ENCODE data around the gene ANXA6.
"Not testable (repeated sequence)": the region's sequence is repeated elsewhere in the genome, so short reads cannot be mapped to it uniquely, and the experiment has no call there.

The ANXA6 gene

GRCh38 chr5:151178777-151179488, 21.4 kb upstream of the ANXA6 start:
- Histone ChIP-seq H3K4me3 (ENCODE audit: low read depth, low read length) (no peak overlapping the region), H3K36me3 (ENCODE audit: control insufficient read depth, insufficient read depth, low read length) (peaks cover 2% of the 10 kb centered on the region), H3K27me3 (ENCODE audit: control insufficient read depth, insufficient read depth, low read length) (no peaks in the 10 kb centered on the region), H3K9ac (ENCODE audit: low read depth, low read length) (no peak overlapping the region), H3K4me1 (ENCODE audit: control insufficient read depth, insufficient read depth, low read length) (peaks cover 4% of the 10 kb centered on the region), H3K9me3 (ENCODE audit: control insufficient read depth, insufficient read depth, low read length) (no peaks in the 10 kb centered on the region)

- Histone ChIP-seq H3K36me3 (ENCODE audit: control insufficient read depth, insufficient read depth, low read length) (peaks cover 1% of the 10 kb centered on the region), H3K9ac (ENCODE audit: low read depth, low read length) (no peak overlapping the region), H3K27me3 (ENCODE audit: control insufficient read depth, insufficient read depth, low read length) (no peaks in the 10 kb centered on the region), H3K4me1 (ENCODE audit: control insufficient read depth, insufficient read depth, low read length) (peaks cover 4% of the 10 kb centered on the region), H3K4me3 (ENCODE audit: low read depth, low read length) (no peak overlapping the region), H3K9me3 (ENCODE audit: control insufficient read depth, insufficient read depth, low read length) (no peaks in the 10 kb centered on the region)
Observed at GRCh38 chr5:151178372-151178771, 20.8 kb upstream of the ANXA6 start.

GRCh38 chr5:151176268-151176667, 18.7 kb upstream of the ANXA6 start:
- not testable (repeated sequence) for H3K27me3 ChIP-seq (ENCODE audit: control insufficient read depth, insufficient read depth, low read length); H3K9me3 ChIP-seq (ENCODE audit: control insufficient read depth, insufficient read depth, low read length)

GRCh38 chr5:151174612-151175101, 17.1 kb upstream of the ANXA6 start:
- Histone ChIP-seq H3K4me3 (ENCODE audit: low read depth, low read length) (no peak overlapping the region), H3K27me3 (ENCODE audit: control insufficient read depth, insufficient read depth, low read length) (no peaks in the 10 kb centered on the region), H3K4me1 (ENCODE audit: control insufficient read depth, insufficient read depth, low read length) (peaks cover 4% of the 10 kb centered on the region), H3K36me3 (ENCODE audit: control insufficient read depth, insufficient read depth, low read length) (no peaks in the 10 kb centered on the region), H3K9ac (ENCODE audit: low read depth, low read length) (no peak overlapping the region), H3K9me3 (ENCODE audit: control insufficient read depth, insufficient read depth, low read length) (no peaks in the 10 kb centered on the region)

More at GRCh38 chr5:151176268-151176667, 18.7 kb upstream of the ANXA6 start:
- not testable (repeated sequence) for H3K4me3 ChIP-seq (ENCODE audit: low read depth, low read length); H3K36me3 ChIP-seq (ENCODE audit: control insufficient read depth, insufficient read depth, low read length); H3K4me1 ChIP-seq (ENCODE audit: control insufficient read depth, insufficient read depth, low read length); H3K9ac ChIP-seq (ENCODE audit: low read depth, low read length)

- H3K4me3 ChIP-seq (ENCODE audit: low read depth, low read length): no peak overlapping the region
Observed at GRCh38 chr5:151173711-151174611, 16.4 kb upstream of the ANXA6 start.

GRCh38 chr5:151171529-151171928, 13.9 kb upstream of the ANXA6 start:
- no peak overlapping the region for H3K4me3 ChIP-seq (ENCODE audit: low read depth, low read length)
- H3K9ac ChIP-seq (ENCODE audit: low read depth, low read length): no peak overlapping the region
- H3K36me3 ChIP-seq (ENCODE audit: control insufficient read depth, insufficient read depth, low read length): no peaks in the 10 kb centered on the region
- no peaks in the 10 kb centered on the region for H3K27me3 ChIP-seq (ENCODE audit: control insufficient read depth, insufficient read depth, low read length)
- no peaks in the 10 kb centered on the region for H3K9me3 ChIP-seq (ENCODE audit: control insufficient read depth, insufficient read depth, low read length)
- peaks cover 7% of the 10 kb centered on the region for H3K4me1 ChIP-seq (ENCODE audit: control insufficient read depth, insufficient read depth, low read length)

More at GRCh38 chr5:151173711-151174611, 16.4 kb upstream of the ANXA6 start:
- Histone ChIP-seq H3K4me1 (ENCODE audit: control insufficient read depth, insufficient read depth, low read length) (peaks cover 4% of the 10 kb centered on the region), H3K9me3 (ENCODE audit: control insufficient read depth, insufficient read depth, low read length) (no peaks in the 10 kb centered on the region), H3K36me3 (ENCODE audit: control insufficient read depth, insufficient read depth, low read length) (no peaks in the 10 kb centered on the region), H3K27me3 (ENCODE audit: control insufficient read depth, insufficient read depth, low read length) (no peaks in the 10 kb centered on the region), H3K9ac (ENCODE audit: low read depth, low read length) (no peak overlapping the region)

- Histone ChIP-seq H3K36me3 (ENCODE audit: control insufficient read depth, insufficient read depth, low read length) (no peaks in the 10 kb centered on the region), H3K9me3 (ENCODE audit: control insufficient read depth, insufficient read depth, low read length) (no peaks in the 10 kb centered on the region), H3K27me3 (ENCODE audit: control insufficient read depth, insufficient read depth, low read length) (no peaks in the 10 kb centered on the region), H3K4me3 (ENCODE audit: low read depth, low read length) (no peak overlapping the region), H3K4me1 (ENCODE audit: control insufficient read depth, insufficient read depth, low read length) (peaks cover 7% of the 10 kb centered on the region), H3K9ac (ENCODE audit: low read depth, low read length) (no peak overlapping the region)
Observed at GRCh38 chr5:151168602-151169344, 11.2 kb upstream of the ANXA6 start.

GRCh38 chr5:151167022-151167421, 9.4 kb upstream of the ANXA6 start:
- H3K9ac ChIP-seq (ENCODE audit: low read depth, low read length): no peak overlapping the region
- peaks cover 7% of the 10 kb centered on the region for H3K4me1 ChIP-seq (ENCODE audit: control insufficient read depth, insufficient read depth, low read length)
- H3K27me3 ChIP-seq (ENCODE audit: control insufficient read depth, insufficient read depth, low read length): no peaks in the 10 kb centered on the region
- no peaks in the 10 kb centered on the region for H3K36me3 ChIP-seq (ENCODE audit: control insufficient read depth, insufficient read depth, low read length)
- no peak overlapping the region for H3K4me3 ChIP-seq (ENCODE audit: low read depth, low read length)
- no peaks in the 10 kb centered on the region for H3K9me3 ChIP-seq (ENCODE audit: control insufficient read depth, insufficient read depth, low read length)

- Histone ChIP-seq H3K9me3 (ENCODE audit: control insufficient read depth, insufficient read depth, low read length) (no peaks in the 10 kb centered on the region), H3K27me3 (ENCODE audit: control insufficient read depth, insufficient read depth, low read length) (no peaks in the 10 kb centered on the region), H3K9ac (ENCODE audit: low read depth, low read length) (no peak overlapping the region), H3K4me3 (ENCODE audit: low read depth, low read length) (no peak overlapping the region), H3K4me1 (ENCODE audit: control insufficient read depth, insufficient read depth, low read length) (peaks cover 7% of the 10 kb centered on the region), H3K36me3 (ENCODE audit: control insufficient read depth, insufficient read depth, low read length) (no peaks in the 10 kb centered on the region)
Observed at GRCh38 chr5:151164687-151165392, 7.3 kb upstream of the ANXA6 start.

- Histone ChIP-seq H3K36me3 (ENCODE audit: control insufficient read depth, insufficient read depth, low read length) (no peaks in the 10 kb centered on the region), H3K4me1 (ENCODE audit: control insufficient read depth, insufficient read depth, low read length) (peaks cover 10% of the 10 kb centered on the region), H3K9ac (ENCODE audit: low read depth, low read length) (no peak overlapping the region), H3K9me3 (ENCODE audit: control insufficient read depth, insufficient read depth, low read length) (no peaks in the 10 kb centered on the region), H3K4me3 (ENCODE audit: low read depth, low read length) (no peak overlapping the region), H3K27me3 (ENCODE audit: control insufficient read depth, insufficient read depth, low read length) (no peaks in the 10 kb centered on the region)
Observed at GRCh38 chr5:151162776-151163175, 5.2 kb upstream of the ANXA6 start.
